NCI-H2227 treated with DMSO at 0.1 percent for 48 hours (cell line): ENCODE data around the gene EPOP.
"Not testable (repeated sequence)": the region's sequence is repeated elsewhere in the genome, so short reads cannot be mapped to it uniquely, and the experiment has no call there.

Experiments
- DNase-seq: peaks from one replicate; lab custom pipeline; 2025; lab: John Stamatoyannopoulos, UW

The EPOP gene

DNA sequence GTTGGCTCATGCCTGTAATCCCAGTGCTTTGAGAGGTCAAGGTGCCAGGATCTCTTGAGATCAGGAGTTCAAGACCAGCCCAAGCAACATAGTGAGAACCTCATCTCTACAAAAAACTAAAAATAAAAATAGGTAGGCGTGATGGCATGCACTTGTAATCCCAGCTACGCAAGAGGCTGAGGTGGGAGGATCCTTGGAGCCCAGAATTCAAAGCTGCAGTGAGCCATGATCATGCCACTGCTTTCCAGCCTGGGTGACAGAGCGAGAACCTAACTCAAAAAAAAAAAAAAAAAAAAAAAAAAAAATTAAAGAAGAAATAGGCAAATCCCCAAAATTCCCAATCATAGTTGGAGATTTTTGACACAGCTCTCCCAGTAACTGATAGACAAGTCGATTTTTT lies 36.8 kb downstream of the EPOP start:
- no peak for DNase-seq

DNA sequence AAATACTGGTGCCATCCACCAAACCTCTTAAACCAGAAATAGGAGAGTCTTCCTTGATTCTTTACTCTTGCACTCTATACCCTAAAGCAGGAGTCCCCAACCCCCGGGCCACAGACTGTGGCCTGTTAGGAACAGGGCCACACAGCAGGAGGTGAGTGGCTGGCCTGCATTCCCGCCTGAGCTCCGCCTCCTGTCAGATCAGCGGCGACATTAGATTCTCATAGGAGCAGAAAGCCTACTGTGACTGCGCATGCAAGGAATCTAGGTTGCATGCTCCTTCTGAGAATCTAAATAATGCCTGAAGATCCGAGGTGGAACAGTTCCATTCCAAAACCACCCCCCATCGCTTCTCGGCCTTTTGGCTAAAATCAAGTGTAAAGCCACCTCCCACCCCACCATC lies 38.7 kb downstream of the EPOP start:
- DNase-seq = no peak

DNA sequence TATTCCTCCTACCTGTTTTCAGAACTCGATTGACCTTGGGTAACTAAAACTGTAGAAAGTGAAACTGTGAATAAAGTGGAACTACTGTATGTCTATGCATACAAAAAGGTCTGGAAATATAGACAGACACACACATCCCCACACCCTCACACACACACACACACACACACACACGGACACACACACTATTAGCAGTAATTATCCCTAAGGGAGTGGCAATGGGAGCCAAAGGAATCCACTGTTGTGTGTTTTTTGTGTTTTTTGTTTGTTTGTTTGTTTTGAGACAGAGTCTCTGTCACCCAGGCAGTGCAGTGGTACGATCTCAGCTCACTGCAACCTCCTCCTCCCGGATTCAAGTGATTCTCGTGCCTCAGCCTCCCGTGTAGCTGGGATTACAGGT lies 42.4 kb downstream of the EPOP start:
- no peak for DNase-seq

DNA sequence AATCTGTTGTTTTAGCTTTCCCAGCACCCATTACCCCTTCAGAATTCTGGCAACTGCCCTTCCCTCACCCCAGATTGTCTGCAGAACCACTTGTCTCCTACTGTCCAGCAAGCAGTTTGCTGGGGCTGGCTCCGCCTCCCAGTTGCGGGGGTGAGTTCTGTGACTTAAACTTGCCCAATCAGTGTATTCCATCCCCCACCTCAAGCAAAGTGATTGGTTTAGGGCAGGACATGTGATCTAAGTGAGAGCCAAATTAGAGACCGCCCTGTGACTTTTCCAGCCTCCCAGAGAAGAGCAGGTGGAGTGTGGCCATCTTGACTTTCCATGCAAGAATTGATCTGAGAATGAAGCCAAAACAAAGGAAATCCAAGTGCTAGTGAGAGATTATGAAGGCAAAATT lies 46.3 kb downstream of the EPOP start:
- DNase-seq = no peak

DNA sequence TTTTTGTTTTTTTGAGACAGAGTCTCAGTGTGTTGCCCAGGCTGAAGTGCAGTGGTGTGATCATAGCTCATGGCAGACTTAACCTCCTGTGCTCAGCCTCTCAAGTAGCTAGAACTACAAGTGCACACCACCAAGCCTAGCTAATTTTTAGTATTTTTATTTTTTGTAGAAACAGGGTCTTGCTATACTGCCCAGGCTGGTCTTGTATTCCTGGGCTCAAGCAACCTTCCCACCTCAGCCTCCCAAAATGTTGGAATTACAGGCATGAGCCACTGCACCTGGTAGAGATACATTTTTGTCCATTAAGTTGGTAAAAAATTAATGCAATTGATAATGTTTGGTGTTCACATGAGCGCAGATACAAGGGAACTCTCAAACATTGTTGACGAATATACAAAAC lies 46.8 kb downstream of the EPOP start:
- no peak for DNase-seq

DNA sequence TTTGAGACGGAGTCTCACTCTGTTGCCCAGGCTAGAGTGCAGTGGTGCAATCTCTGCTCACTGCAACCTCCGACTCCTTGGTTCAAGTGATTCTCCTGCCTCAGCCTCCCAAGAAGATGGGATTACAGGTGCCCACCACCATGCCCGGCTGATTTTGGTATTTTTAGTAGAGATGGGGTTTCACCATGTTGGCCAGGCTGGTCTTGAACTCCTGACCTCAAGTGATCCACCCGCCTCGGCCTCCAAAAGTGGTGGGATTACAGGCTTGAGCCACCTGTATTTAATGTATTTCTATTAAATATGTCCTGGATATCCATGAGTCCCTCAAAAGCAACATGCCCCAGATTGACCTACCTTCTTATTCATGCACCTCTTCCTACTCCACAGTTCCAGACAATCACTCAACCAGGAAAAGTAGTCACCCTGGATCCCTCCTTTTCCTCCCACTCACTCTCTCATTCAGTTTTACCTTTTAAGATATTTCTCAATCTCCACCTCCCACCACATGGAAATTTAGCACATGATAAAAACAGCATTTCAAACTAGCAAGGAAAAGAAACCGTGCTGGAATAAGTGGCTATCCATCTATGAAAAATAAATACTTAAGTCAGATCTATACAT lies 48.0 kb downstream of the EPOP start:
- DNase-seq = not testable (repeated sequence)

DNA sequence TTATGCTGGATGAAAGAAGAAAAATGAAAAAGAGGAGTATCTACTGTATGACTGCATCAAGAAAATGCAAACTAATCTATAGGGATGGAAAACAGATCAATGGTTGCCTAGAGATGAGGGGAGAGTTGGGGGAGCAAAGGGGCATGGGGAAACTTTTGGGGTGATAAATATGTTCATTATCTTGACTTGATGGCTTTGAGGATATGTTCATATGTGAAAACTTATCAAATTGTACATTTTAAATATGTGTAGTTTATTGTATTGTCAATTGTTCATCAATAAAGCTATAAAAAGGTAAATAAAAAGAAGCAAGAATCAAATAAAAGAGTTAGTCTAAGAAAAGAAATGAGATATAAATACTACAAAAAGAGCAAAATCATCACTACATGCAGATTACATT lies 49.3 kb downstream of the EPOP start:
- no peak for DNase-seq

DNA sequence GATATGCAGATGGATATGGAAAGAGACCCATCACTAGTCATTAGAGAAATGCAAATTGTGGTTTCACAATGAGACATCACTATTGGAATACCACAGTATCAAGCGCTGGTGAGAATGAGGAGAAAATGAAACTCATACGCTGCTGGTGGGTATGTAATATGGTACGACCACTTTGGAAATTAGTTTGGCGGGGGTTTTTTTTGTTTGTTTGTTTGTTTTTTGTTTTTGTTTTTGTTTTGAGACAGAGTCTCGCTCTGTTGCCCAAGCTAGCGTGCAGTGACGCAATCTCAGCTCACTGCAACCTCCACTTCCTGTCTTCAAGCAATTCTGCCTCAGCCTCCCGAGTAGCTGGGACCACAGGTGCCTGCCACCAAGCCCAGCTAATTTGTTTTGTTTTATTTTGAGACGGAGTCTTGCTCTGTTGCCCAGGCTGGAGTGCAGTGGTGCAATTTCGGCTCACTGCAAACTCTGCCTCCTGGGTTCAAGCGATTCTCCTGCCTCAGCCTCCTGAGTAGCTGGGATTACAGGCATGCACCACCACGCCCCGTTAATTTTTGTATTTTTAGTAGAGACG lies 49.9 kb downstream of the EPOP start:
- not testable (repeated sequence) for DNase-seq
